HL-60 (cell line): Measurements from ENCODE around the gene DIPK2B.

Experiments
- CTCF ChIP-seq: IDR thresholded peaks from one replicate; pipeline ENCODE4 v1.5.1; 2011; ENCODE audit warnings: low read length, control low read depth, inconsistent platforms; ENCODE audit not compliant: insufficient read depth
- GABPA ChIP-seq: IDR thresholded peaks from 2 replicates; pipeline ENCODE4 v1.6.1; 2012; ENCODE audit warnings: low read depth
- POLR2AphosphoS5 ChIP-seq: IDR thresholded peaks from 2 replicates; pipeline ENCODE4 v1.6.1; 2012; ENCODE audit warnings: low read depth
- REST ChIP-seq: IDR thresholded peaks from 2 replicates; pipeline ENCODE4 v1.6.1; 2012; ENCODE audit warnings: low read depth; ENCODE audit not compliant: insufficient replicate concordance
- SPI1 ChIP-seq: IDR thresholded peaks from 2 replicates; pipeline ENCODE4 v1.6.1; 2012; ENCODE audit warnings: low read depth, mild to moderate bottlenecking, borderline replicate concordance

- TF ChIP-seq CTCF (no peak), REST (no peak), POLR2AphosphoS5 (no peak), SPI1 (no peak), GABPA (no peak)
Observed at GRCh38 chrX:45154462-45154861, 46.2 kb downstream of the DIPK2B start.
